Hematopoietic multipotent progenitor cell treated with erythropoietin and hydrocortisone succinate and interleukin-3 and kit ligand, for 17 days (in vitro differentiated cells): ENCODE data around the gene ZNF789.
"Not testable (repeated sequence)": the region's sequence is repeated elsewhere in the genome, so short reads cannot be mapped to it uniquely, and the experiment has no call there.

Experiments
- DNase-seq: peaks from one replicate; pipeline ENCODE4 v3.0.0-alpha.2; 2015; ENCODE audit warnings: low spot score

Gene ZNF789

DNA sequence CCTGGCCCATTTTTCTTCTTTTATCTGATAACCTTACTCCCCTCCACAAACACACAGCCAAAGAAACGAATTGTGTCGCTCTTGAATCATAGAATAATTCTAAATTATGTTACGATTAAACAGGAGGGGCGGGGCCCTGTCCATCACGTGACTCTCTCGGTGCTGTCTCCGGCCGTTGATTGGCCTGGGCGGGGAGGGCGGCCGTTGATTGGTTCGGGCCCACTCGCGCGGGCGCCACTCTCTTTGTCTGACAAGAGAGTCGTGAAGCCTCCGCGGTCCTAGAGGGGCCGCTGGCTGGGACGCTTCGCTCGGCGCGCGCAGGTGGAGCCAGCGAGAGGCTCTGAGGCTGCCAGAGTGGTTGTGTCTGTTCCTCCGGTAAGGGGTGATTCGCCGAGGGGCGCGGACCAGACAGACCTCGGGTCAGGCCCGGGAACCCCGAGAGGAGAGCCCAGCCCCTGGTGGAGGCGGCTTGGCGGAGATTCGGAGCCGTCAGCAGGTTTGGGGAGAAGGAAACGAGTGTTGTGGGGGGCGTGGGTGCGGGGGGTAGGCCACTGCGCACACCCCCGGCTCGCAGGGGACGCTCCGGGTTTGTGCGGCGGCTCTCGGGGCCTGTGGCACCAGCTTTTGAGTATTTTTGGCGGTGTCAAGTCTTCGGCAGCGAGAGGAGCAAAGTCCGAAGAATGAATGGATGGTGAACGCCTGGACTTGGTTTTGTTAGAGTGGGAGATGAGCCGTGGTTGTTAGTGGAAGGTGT is at the start of gene ZNF789:
ZNF789 (plus strand) TSS at position 330 of the 754 bp plus-strand sequence. CDS start 3,567 bp downstream, outside the sequence.
- peak; percentile 93 for DNase-seq

DNA sequence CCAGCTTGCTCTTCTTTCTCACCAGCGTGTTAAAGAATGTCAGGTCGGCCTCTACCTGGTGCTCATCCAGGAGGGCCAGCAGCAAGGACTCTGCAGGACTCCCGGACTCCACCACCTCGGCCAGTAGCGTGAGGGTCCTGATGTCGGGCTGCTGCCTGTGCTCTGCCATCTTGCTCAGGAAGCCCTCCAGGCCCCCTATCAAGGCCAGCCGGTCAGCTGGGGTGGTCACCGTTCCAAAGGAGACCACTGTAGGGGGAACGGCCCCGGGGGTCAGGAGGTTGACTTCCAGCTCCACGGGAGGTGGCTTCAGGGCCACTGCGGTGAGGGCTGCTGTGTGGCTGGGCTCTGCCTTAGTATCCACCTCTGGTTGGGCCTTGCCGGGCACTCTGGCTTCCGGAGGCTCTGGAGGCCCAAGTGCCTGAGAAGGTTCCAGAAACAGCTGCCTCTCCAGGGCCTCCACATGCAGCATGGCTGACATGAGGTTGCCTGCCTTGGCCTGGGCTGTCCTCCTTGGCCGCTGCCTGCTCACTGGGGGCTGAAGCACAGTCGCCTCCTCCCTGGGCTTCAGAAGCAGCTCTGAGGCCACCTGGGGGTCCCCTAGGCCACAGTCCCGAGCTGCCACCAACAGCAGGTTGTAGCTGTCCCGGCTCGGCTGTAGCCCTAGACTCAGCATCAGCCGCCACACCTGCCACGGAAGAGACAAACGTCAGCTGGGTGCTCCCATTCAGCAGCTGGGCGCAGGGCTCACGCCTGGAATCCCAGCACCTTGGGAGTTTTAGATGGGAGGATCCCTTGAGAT is 47.6 kb upstream of the ZNF789 start:
- DNase-seq: no peak

DNA sequence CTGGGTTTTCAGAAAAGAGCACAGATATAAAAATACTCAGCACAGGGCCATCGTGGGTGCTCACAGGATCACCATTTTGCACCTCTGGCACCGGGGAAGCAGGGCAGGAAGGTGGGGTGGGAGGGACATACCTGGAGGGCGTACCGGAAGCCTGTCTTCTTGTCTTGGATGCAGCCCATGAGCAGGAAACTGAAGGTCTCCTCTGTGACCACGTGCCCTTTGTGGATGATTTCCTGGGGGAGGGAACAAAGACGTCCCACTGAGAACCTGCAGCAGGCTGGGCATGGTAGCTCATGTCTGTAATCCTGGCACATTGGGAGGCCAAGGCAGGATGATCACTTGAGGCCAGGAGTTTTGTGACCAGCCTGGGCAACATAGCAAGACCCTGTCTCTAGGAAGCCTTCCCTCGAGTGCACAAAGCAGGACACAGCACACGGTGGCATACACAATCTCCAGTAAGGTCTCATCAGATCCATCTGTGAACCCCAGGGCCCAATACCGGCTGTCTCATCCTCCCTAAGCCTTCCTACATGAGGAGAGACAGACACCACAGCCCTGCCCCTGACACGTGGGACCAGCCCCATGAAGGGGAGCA is 43.6 kb upstream of the ZNF789 start:
- no peak for DNase-seq

- no peak for DNase-seq
These were observed 42.9 kb upstream of the ZNF789 start for GRCh38 chr7:99429756-99430155.

GRCh38 chr7:99431756-99432540 is 40.7 kb upstream of the ZNF789 start:
- not testable (repeated sequence) for DNase-seq

GRCh38 chr7:99433158-99433557 is 39.5 kb upstream of the ZNF789 start:
- DNase-seq: no peak

DNA sequence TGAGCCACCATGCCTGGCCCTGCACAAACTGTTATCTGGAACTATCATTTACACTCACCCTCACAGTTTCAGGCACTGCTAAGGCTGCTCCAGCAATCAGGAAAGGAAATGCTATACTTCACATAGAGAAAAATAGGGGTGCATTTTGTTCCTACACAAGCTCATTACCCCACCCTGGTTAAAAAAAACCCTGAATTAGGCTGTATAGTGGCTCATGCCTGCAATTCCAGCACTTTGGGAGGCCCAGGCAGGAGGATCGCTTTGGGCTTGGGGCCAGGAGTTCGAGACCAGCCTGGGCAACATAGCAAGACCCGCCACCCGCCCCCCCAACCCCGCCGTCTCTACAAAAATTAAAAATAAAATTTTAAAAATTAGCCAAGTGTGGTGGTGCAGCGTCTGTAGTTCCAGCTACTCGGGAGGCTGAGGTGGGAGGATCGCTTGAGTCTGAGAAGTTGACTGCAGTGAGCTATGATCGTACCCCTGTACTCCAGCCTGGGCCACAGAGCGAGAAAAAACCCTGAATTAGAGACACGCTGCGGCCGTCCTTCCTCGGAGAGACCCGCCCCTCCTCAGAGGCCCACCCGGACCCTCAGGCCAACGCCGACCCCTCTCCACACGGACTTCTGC is 34.6 kb upstream of the ZNF789 start:
- DNase-seq: no peak

GRCh38 chr7:99438573-99439480 is 33.9 kb upstream of the ZNF789 start, which contains the start of the genes CPSF4 and PTCD1:
TSS of gene CPSF4 (plus strand) at chr7:99438943. CDS start at chr7:99439083, 140 bp downstream.
TSS of gene PTCD1 (minus strand) at chr7:99438798. CDS start at chr7:99435242, 3,556 bp downstream.
- peak; percentile 86 for DNase-seq

DNA sequence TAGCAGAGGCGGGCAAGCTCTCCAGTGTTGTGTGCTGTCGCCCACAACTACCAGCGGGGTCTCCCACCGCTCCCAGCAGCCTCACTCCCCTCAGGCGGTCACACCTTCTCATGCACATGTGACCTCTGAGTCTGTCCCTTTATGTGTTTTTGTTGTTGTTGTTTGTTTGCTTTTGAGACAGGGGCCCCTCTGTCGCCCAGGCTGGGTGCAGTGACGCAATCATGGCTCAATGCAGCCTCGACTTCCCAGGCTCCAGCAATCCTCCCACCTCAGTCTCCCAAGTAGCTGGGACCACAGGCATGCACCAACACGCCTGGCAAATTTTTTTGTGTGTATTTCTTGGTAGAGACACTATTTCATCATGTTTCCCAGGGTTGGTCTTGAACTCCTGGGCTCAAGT is 32.5 kb upstream of the ZNF789 start:
- DNase-seq: no peak

DNA sequence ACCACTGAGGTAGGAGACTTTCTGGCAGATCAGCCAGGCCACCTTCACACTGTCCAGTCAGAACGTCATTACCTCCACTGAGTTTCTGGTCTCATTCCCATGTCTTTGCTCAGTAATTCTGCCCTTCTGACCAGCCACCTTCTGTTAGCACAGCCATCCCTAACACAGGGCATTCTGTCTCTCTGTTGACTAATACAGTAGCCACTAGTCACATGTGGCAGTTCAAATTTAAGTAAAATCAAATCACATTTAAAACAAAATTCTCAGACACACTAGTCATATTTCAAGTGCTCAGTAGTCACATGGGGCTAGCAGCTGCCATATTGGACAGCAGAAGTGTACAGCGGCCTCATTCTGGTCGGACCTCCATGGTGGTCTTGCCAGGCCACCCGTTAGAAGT is 26.6 kb upstream of the ZNF789 start:
- no peak for DNase-seq

DNA sequence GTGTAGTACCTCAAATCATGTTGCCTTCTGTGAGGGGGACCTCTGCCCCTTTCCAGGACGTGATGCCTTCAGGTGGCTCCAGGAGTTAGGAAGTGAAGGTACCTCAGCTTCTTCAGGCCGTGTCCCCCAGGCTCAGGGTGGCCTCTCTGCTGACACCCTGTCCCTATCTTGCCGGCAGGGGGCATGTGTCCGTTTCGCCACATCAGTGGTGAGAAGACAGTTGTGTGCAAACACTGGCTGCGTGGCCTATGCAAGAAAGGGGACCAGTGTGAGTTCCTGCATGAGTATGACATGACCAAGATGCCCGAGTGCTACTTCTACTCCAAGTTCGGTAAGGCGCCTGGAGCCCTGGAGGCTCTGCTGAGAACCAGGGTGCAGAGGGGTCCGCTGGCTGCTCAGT is 24.7 kb upstream of the ZNF789 start:
- DNase-seq: peak; percentile 38

GRCh38 chr7:99448855-99449254 is 23.8 kb upstream of the ZNF789 start:
- DNase-seq: no peak

- DNase-seq: no peak
These were observed 23.4 kb upstream of the ZNF789 start for GRCh38 chr7:99449326-99449725.

- DNase-seq: no peak
These were observed 20.8 kb upstream of the ZNF789 start for GRCh38 chr7:99451936-99452335.

- DNase-seq: no peak
These were observed 20.1 kb upstream of the ZNF789 start for GRCh38 chr7:99452541-99452940.

GRCh38 chr7:99453105-99453504 is 19.6 kb upstream of the ZNF789 start:
- DNase-seq: no peak

- no peak for DNase-seq
These were observed 16.8 kb upstream of the ZNF789 start for GRCh38 chr7:99455874-99456273.

DNA sequence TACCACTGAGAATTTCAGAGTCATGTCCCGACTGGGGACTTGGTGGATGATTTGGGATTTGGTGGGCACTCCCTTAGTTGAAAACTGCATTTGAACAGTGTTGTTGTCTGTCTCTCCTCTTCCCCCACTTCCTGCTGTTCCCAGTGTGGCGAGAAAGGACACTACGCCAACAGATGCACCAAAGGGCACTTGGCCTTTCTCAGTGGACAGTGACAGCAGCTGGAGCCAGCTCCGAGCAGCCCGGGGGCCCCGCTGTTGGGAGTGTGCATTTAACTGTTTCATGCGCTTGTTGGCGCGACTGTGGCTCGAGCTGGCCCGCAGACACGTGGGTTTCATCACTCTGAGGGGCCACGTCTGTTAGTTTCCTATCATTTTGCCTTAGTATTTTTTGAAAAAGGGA is 16.4 kb upstream of the ZNF789 start:
- no peak for DNase-seq

DNA sequence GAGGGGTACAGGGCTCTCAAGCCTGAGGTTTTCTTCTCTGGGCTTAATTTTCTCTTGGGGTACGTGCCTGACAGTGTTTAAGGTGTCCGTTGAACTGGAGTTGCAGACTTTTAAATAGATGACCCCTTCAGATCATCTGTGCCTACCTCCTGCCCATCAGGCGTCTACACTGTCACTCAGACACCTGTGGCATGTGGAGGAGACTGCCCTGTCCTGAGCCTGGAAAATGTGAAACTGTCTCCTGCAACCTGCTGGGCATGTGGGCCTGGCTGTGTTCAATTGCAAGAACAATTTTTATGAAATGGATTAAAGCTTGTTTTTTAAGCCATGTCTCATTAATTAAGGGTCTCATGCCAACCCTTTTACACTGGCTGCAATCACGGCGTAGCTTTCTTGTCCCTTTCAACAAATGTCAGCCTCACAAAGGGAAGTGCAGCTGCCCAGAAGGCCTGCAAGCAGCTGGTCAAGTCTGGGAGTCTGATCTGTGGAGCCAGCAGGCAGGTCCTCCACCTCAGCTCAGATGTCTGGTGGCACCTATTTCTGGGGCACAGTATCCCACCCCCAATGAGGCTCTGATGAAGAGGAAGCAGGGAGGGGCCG is 15.5 kb upstream of the ZNF789 start:
- DNase-seq: no peak
